ENCODE measurements around the gene LINGO3.
"Not testable (repeated sequence)": the region's sequence is repeated elsewhere in the genome, so short reads cannot be mapped to it uniquely, and the experiment has no call there.

Gene LINGO3

GRCh38 chr19:2302319-2303210, 5.4 kb downstream of the LINGO3 start:
- no peak for DNase-seq

- no peak for DNase-seq
Measured at GRCh38 chr19:2300533-2300932, 7.4 kb downstream of the LINGO3 start.

GRCh38 chr19:2296141-2296540, 11.8 kb downstream of the LINGO3 start:
- DNase-seq = no peak

- DNase-seq = no peak
Measured at GRCh38 chr19:2294687-2295335, 13.1 kb downstream of the LINGO3 start.

GRCh38 chr19:2291185-2291751, 16.7 kb downstream of the LINGO3 start:
- no peak for DNase-seq

- no peak for DNase-seq
Measured at GRCh38 chr19:2290441-2291184, 17.3 kb downstream of the LINGO3 start.

- no peak for DNase-seq
Measured at GRCh38 chr19:2289714-2290435, 18.1 kb downstream of the LINGO3 start.

GRCh38 chr19:2288818-2289713, 18.9 kb downstream of the LINGO3 start:
- no peak for DNase-seq

- DNase-seq = peak in 1 of 2 experiments; percentile 27
Measured at GRCh38 chr19:2288338-2288817, 19.6 kb downstream of the LINGO3 start.

GRCh38 chr19:2287585-2288337, 20.2 kb downstream of the LINGO3 start:
- DNase-seq = no peak

GRCh38 chr19:2286402-2287140, 21.4 kb downstream of the LINGO3 start:
- no peak for DNase-seq

GRCh38 chr19:2283835-2284507, 24.0 kb downstream of the LINGO3 start:
- DNase-seq = no peak

- DNase-seq = no peak
Measured at GRCh38 chr19:2282862-2283237, 25.1 kb downstream of the LINGO3 start.

- no peak for DNase-seq
Measured at GRCh38 chr19:2282062-2282861, 25.7 kb downstream of the LINGO3 start, which contains the start of gene PEAK3. Gene PEAK3, minus strand, starts transcription at chr19:2282175. Its CDS starts 1,244 bp downstream, at chr19:2280931.

- not testable (repeated sequence) for DNase-seq
Measured at GRCh38 chr19:2281265-2282061, 26.5 kb downstream of the LINGO3 start.

- DNase-seq = no peak
Measured at GRCh38 chr19:2280633-2281264, 27.2 kb downstream of the LINGO3 start.
